HEK293T (cell line): ENCODE results near the gene ELF1.

Experiments used
- FOXM1 ChIP-seq: fragments of 450-650 bp; IDR thresholded peaks from 2 replicates; pipeline ENCODE4 v1.6.1; 2017; ENCODE audit warnings: mild to moderate bottlenecking, borderline replicate concordance
- TARDBP ChIP-seq: fragments of 450-650 bp; IDR thresholded peaks from 2 replicates; pipeline ENCODE4 v1.6.1; 2016
- ZNF384 ChIP-seq: fragments of 450-650 bp; IDR thresholded peaks from 2 replicates; pipeline ENCODE4 v1.6.1; 2016

DNA sequence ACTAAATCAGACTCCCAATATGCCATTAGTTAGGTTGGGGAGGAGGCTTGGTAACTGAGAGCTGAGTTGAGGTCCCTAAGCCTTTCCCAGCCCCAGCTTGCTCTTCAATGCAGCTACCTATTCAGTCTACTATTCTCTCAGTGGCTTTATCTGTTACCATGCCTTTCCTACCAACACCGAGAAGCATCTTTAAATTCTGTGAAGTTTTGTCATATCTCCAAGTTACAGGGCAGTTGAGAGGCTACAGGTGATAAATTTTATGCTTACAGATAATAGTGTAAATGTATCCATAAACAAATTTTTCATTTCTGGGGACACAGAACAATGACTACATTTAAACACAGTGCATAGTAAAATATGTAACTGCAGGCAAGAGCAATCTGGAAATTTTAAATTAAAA is 110.6 kb downstream of the ELF1 start:
- TF ChIP-seq FOXM1 (no peak), TARDBP (no peak), ZNF384 (no peak)
